ENCODE data around the gene FRAS1.

- TF ChIP-seq CTCF (IDR thresholded peaks at IDR 0.05) (no peak), POLR2AphosphoS5 (IDR thresholded peaks at IDR 0.05; ENCODE audit: insufficient read depth in 1 of 2, low read depth in 1 of 2) (no peak), POLR2A (IDR thresholded peaks at IDR 0.05) (no peak)
Measured at GRCh38 chr4:78562687-78563086, 505.6 kb downstream of the FRAS1 start.

Data from vagina (tissue), 2 donors.